Stimulated activated naive CD8-positive, alpha-beta T cell treated with anti-CD3 and anti-CD28 coated beads, Interleukin-15, Interleukin-2, amounts not matched to agents 100 U/mL and 50 U/mL, for 24 hours (primary cell): Measurements from ENCODE around the gene CAPZA1.

Experiments used
- ATAC-seq: fragments of 150-1000 bp; cut with Tn5 transposase; one replicate; pipeline ENCODE4 v1.10.0; 2021
- DNase-seq: peaks from one replicate; pipeline ENCODE4 v3.0.0; 2021

The CAPZA1 gene

DNA sequence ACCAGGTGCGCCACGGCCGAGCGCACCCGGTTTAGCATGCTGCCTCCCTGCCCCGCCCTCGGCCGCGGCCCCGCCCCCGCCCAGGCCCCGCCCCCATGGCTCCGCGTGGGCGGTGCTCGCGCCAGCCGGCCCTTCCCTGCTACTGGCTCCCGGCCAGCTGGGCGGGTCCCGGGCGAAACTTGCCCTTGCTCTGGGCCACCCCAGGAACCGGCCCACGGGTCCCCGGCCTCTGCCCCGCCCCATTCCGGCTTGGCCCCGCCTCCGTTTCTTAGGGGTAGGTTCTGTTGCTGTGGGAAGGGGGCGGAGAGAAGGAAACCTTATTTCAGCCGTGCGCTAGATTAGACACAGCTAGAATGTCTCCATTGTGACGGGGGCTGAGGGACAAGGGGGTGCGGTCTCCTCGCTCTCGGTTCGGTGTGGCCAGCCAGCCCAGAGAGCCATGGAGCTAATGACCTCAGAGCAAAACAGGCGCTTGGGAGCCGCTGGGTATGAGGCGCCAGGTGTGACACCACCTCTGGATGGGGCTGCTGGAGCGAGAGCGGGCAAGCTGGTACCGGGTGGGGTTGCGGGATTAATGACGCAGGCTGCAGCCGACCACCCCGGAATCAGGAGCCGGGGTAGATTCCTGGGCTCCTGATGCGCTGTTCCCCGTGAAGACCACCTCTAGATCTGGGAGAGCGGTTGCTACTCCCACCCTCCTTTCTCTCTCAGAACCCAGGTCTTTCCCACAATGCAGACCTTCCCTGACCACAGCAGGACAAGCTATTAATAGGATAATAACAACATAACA, 95.8 kb downstream of the CAPZA1 start, which contains the start of gene PPM1J:
Gene PPM1J, minus strand, starts transcription at position 69 of the 790 bp plus-strand sequence. Its CDS starts 31 bp downstream, at position 38.
- DNase-seq (peak; percentile 96), ATAC-seq (peak; percentile 83)

DNA sequence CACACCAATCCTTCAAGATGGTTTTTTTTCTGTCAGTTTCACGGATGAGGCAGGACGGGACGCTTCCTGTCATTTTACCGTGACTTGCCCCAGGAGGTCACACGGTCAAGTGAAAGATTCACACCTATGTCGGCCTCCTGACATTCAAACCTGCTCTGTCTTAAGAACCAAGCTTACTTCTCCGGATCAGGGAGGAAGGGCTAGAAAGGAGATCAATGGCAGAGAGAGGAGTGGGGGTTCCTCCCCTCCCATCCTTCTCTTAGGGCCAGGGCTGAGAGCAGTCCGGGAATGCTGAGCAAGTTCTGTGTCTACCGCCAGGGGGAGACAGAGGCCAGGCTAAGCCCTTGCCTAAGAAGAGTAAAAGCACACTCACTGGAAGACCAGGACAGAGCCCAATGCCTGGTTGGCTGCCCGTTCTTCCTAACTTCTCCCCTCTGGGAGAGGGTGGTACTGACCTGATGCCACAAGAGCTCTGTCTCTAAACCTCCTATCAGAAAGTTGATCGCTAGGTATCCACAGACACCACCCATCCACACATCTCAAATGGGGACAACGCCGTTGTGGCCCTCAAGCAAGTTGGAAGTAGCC, 96.6 kb downstream of the CAPZA1 start:
- DNase-seq, result peak; percentile 88
- peak; percentile 53 for ATAC-seq

DNA sequence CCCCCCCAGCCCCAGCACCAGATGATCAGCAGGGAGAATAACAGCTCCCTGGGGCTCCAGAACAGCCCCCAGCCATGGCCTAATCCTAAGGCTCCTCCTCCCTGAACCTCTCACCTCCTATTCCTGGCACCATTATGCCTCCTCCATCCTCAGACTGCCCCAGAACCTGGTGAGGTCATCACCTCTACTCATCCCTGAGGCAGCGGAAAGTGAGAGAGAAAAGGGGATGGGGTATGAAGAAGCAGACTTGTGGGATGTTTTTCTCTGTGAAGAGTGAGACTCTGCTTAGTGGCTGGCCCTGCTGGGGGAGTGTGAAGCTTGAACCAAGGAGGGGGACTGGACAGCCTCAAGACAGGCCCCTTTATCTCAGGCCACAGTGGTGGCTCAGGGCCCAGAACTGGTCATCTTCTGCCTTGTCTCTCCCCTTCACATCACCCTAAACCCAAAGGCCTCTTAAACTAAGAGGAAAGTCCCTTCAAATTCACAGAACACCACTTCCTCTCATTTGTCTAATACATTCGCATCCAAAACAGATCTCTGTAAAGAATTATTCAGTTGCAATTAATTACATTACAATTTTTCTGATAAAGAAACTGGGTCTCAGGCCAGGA, 97.7 kb downstream of the CAPZA1 start:
- ATAC-seq, result no peak
- DNase-seq, result no peak

DNA sequence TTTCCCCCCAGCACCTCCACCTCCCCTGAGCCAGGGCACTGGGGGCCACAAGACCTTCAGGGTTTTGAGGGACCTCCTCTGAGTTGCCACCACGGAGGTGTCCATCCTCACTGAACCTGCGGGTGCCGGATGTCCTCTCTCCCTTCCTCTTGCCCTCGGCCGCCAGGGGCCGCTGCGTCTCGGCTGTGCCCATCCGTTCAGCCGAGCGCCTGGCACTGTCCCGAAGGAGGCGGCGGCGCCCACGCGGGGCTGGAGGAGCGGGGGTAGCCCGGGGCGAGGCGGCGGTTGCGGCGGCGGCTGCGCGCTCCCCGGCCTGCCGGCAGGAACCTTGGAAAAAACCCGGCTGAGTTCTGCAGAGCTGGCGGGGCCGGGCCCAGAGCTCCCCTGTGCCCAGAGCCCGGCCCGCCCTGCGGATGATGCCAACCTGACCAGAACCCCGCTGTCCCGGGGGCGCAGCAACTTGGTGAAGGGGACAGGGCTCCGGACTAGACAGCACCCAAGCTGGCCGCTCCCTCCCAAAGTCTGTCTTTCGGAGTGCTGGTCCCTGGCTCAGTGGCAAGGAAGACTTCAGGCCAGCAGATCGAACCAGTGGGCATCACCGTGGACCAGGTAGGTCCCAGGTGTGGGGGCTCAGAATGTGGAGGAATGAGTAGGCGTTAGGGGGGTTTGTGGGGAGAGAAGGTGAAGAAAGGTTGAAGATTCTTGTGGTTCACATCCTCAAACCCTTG, 99.2 kb downstream of the CAPZA1 start:
- peak; percentile 87 for DNase-seq
- peak; percentile 33 for ATAC-seq

DNA sequence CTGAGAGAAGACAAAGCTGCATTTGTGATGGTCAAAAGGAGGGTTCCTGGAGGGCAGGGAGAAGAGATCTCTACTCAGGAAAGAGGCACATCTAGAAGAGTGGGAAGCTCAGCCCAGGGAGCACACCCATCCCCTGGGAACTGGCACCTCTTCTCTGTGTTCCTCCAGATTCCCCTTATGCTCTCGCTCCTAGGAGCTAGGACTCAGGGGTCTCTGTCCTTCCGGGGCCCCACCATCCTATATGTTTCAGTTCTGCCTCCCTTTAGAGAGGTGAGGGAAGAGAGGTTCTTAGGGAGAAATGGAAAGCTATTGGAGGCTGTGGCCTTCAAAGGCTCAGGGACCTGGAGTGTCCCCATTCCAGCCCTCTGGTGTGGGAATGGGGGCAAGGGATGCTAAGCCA, 100.1 kb downstream of the CAPZA1 start:
- no peak for ATAC-seq
- no peak for DNase-seq

DNA sequence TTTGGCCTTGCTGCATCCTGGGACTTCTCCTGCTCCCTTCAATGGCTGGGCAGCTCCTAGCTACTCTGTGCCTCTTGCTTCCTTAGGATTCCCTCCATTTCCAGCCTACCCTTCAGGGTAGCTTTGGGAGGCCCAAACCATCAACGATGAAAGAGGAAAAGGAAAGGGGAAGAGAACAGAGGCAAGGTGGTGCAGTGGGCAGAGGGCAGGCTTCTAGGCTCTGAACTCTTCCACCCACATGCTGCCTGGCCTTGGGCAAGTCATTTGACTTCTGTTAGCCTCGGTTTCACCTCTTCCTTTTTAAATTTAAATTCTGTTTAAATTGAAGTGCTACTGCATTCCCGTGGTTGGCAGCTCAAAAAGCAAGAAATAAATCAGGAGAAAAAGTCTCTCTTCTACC, 101.2 kb downstream of the CAPZA1 start:
- ATAC-seq (no peak), DNase-seq (no peak)
